SW480 (cell line): ENCODE results near the gene RABEP1.
"Not testable (repeated sequence)": the region's sequence is repeated elsewhere in the genome, so short reads cannot be mapped to it uniquely, and the experiment has no call there.

Experiments
- DNase-seq: peaks from one replicate; pipeline ENCODE4 v3.0.0-alpha.2; 2016; ENCODE audit warnings: low spot score

RABEP1 gene

GRCh38 chr17:5281814-5282641 is at the start of gene RABEP1:
RABEP1 (plus strand) TSS chr17:5282284; CDS start chr17:5282487, 203 bp downstream.
- peak; percentile 86 for DNase-seq

DNA sequence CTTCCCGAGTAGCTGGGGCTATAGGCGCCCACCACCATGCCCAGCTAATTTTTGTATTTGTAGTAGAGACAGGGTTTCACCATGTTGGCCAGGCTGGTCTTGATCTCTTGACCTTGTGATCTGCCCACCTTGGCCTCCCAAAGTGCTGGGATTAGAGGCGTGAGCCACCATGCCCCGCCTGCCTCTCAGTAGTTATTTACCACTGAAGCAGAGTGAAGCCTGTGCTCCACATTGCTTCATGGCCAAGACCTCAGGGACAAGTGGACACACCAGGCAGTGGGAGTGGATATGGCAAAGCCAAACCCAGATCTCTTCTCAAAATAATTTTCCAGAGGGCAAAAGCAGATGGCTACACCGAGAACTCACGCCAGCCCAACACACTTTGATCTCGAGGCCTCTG is 48.6 kb upstream of the RABEP1 start:
- not testable (repeated sequence) for DNase-seq

GRCh38 chr17:5234645-5235576 is 47.2 kb upstream of the RABEP1 start, which contains the start of gene SCIMP:
SCIMP (minus strand) TSS chr17:5234860; CDS start chr17:5234755, 105 bp downstream.
- DNase-seq, result no peak

- no peak for DNase-seq
These were observed 45.0 kb upstream of the RABEP1 start for GRCh38 chr17:5236938-5237540.

- DNase-seq, result peak; percentile 65
These were observed 44.5 kb upstream of the RABEP1 start for GRCh38 chr17:5237541-5238016.

GRCh38 chr17:5238333-5238732 is 43.8 kb upstream of the RABEP1 start:
- no peak for DNase-seq

GRCh38 chr17:5239769-5240168 is 42.3 kb upstream of the RABEP1 start:
- DNase-seq, result not testable (repeated sequence)

- no peak for DNase-seq
These were observed 40.0 kb upstream of the RABEP1 start for GRCh38 chr17:5241861-5242671.

DNA sequence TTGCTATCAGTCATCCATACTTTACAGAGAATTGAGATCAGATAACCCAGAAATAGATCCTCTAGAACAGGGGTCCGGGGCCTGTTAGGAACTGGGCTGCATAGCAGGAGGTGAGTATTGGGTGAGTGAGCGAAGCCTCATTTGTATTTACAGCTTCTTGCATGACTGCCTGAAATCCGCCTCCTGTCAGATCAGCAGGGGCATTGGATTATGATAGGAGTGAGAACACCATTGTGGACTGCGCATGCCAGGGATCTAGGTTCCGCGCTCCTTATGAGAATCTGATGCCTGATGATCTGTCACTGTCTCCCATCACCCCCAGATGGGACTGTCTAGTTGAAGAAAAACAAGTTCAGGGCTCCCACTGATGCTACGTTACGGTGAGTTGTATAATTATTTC is 34.5 kb upstream of the RABEP1 start:
- no peak for DNase-seq

- peak; percentile 59 for DNase-seq
These were observed 33.1 kb upstream of the RABEP1 start for GRCh38 chr17:5248821-5249479.

GRCh38 chr17:5249615-5250014 is 32.5 kb upstream of the RABEP1 start:
- DNase-seq, result peak; percentile 84

DNA sequence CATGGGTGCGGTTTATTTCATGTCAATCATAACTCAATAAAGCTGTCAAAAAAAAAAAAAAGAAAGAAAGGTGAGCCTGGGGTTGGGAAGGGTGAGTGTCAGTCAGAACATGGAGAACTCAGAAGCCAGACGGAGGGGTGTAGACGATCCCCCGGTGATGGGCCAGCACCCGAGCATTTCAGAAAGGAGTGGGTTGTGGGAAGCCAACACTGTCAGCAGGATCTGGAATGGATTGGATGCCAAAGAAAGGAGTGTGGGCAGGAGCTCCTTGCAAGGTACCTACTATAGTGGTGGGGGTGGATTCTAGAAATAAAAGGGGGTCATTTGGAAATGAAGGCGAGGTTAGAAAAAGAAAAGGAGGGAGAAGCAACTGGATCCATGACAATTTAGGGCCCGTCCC is 27.7 kb upstream of the RABEP1 start:
- DNase-seq, result no peak

DNA sequence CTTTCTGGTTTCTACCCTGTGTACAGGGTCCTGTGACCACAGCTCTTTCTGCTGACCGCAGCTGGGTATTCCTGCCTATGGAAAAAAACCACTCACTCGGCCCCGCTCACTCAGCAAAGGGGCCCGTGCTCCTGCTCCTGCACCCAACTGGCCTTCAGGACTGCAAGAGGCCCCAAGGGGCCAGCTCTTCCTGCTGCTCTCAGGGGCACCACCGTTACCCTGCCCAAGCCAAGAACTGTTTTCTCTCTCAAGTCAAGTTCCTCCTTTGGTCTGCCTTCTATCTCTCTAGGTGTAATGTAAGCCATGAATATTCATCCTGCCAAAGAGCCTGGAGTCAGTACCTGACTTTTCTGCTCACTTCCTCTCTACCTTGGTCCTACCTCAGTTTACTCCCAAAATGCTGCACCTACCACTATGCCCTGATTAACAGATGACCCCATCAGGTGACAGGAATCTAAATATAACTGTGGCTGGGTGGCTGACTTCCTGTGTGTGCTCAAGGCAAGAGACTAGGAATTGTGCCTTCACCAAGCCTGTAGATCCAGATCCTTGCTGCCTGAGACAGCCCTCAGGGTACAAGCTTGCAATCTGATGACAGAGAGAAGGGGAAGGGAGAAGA is 27.1 kb upstream of the RABEP1 start:
- no peak for DNase-seq

DNA sequence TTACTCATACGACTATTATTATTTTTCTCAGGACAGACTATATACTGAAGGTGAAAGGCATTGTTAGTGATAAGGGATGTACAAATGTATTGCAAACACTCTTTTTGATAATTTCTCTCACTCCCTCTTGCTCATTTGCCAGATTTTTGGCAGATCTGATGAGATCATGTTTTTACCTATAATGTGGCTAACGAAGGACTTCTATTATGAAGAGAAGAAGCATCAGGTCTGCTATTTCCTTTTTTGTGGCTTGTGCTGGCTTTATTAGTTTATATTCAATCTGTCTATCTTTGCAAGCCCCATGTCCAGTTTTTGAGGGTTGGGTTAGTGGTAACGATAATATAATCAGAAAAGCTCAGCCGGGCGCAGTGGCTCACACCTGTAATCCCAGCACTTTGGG is 25.0 kb upstream of the RABEP1 start:
- DNase-seq, result no peak

DNA sequence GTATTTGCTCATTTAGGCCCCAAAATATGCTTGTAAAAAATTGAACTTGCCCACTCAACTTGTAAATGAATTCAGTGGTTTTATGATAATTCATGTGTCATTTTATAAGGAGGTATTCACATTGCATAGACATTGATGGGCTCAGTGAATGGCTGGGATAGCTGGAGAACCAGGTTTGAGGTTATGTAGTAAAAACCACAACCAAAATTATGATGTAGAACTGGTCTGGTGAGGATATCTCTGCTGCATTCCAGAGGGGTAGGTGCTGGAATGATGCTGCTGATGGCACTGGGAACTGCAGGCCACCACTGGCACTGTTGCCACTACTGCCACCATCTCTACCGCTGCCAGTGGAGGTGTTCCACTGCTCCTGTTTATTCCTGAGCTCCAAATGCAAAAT is 21.5 kb upstream of the RABEP1 start:
- DNase-seq, result no peak

DNA sequence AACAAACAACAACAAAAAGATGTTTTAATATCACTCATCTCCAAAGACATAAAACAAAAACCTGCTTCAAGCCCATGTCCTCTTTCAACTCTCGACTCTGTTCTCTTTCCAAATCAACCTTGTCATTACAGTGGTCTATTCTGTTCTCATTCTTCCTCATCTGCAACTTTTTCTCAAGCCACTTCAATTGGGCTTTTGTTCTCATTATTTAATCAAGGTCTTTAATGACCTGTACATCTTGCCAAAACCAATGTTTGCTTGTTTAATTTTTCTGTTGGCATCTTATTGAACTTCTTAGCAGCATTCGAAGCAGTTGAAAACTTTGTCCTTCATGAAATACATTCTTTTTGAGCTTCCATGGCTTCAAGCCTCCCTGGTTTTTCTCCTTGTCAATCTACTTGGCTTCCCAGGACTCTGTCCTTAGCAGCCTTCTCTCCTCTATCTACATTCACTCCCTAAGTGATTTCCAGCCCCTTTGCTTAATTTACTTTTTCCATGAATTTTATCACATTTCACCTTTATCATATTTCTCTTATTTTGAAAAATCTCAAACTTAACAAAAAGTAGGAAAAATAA is 19.6 kb upstream of the RABEP1 start:
- no peak for DNase-seq

- no peak for DNase-seq
These were observed 18.6 kb upstream of the RABEP1 start for GRCh38 chr17:5263441-5263840.

GRCh38 chr17:5264893-5265292 is 17.2 kb upstream of the RABEP1 start:
- DNase-seq, result no peak

- DNase-seq, result no peak
These were observed 12.7 kb upstream of the RABEP1 start for GRCh38 chr17:5269241-5269960.
